ENCODE results near the gene COL4A1. TPM values are rescaled to one million over a fixed set of nuclear protein-coding genes. Genes with fewer than 3 reads are reported as not detected.

COL4A1 gene
- total and polyA plus RNA-seq, 11 donors, result 52.6 to 428 (median 184) TPM

DNA sequence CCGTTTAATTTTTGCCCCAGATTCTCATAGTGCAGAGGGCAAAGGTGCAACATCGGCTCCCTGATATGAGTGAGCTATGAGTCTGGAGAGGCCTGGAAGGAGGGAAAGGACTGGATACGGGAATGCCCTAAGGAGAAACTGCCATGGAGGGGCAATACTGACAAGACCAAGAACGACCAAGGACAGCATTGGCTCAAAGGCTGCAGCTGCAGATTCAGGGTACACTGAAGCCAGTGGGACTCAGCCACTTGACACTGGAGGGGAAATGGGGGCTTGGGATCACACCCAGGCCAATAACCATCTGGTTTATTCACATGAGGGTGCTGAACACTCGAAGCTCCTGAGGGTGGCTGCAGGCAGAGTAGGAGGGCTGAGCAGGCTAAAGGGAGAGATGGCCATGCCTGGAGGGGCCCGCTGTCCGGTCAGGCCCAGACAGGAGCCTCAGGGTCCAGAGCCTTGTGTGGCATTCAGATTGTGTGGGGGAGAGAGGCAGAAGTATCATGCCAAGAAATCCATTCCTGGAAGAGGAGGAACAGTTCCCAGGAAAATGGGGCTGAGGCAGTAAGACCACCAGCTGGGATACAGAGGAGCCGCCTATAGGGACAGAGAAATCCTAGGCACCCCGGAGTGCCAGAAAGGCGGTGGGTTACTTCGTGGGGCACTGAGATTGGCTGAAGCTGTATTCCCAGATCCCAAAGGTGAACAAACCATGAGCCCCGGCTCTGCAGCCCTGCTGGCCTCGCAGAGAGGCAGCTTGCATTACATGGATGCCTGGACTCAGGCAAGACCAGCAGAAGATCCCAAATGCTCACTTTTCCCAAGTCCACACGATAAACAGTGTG is 20.7 kb downstream of the COL4A1 start:
- intact Hi-C loops (cut with DNase I), result no loop called here
- Histone ChIP-seq H3K4me3 (no peak overlapping the region), H3K36me3 (peaks cover 0 to 29% (median 7%) of the 10 kb centered on the region in 9 donors), H3K27me3 (no peaks in the 10 kb centered on the region), H3K9me3 (no peaks in the 10 kb centered on the region), H3K27ac (peak overlapping the region in 11 of 12 donors; percentile 42 to 82 (median 73)), H3K4me1 (peaks cover 8 to 71% (median 46%) of the 10 kb centered on the region in 12 donors)
- WGBS, 4 donors, result 76 to 84% (median 80%) methylated on average over 12 to 14 of the region's 14 CpGs
- DNase-seq (peak in 1 of 5 donors; percentile 13), ATAC-seq (peak in 1 of 4 donors; percentile 7)
- TF ChIP-seq, protein P1, sequence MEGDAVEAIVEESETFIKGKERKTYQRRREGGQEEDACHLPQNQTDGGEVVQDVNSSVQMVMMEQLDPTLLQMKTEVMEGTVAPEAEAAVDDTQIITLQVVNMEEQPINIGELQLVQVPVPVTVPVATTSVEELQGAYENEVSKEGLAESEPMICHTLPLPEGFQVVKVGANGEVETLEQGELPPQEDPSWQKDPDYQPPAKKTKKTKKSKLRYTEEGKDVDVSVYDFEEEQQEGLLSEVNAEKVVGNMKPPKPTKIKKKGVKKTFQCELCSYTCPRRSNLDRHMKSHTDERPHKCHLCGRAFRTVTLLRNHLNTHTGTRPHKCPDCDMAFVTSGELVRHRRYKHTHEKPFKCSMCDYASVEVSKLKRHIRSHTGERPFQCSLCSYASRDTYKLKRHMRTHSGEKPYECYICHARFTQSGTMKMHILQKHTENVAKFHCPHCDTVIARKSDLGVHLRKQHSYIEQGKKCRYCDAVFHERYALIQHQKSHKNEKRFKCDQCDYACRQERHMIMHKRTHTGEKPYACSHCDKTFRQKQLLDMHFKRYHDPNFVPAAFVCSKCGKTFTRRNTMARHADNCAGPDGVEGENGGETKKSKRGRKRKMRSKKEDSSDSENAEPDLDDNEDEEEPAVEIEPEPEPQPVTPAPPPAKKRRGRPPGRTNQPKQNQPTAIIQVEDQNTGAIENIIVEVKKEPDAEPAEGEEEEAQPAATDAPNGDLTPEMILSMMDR (IDR thresholded peaks at IDR 0.05), result no peak
- TF ChIP-seq POLR2A (IDR thresholded peaks at IDR 0.05), result no peak

DNA sequence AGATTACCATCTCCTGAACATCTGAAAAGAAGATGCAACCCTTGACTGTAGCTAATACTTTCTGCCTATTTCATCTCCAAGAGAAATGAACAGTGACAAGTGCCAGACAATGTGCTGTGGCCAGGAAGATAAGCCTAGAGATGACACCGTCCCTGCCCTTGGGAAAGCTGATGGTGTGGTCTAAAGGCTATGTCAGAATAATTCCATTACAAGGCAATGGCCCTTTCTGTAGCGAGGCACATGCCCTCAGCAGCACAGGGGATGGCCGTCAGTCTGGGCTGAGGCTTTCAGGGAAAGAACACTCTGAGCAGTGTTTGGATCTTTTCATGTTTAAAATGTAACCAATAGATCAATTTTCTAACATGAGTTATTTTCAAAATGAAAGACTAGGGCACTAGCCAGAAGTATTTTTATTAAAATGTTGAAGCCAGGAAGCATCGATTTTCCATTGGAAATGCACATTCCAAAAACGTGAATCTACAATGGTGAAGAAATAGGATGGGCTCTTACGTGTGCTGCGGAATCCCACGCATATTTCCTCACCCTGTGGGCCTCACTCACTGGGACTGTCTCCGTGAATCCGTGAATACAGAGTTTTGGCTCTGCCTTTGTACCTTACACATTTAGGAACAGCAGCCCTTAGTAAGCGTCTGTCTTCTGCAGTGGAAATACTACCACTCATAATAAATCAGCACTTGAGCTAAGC is 22.0 kb downstream of the COL4A1 start:
- no peaks in the 10 kb centered on the region for H3K9me3 ChIP-seq
- no peak overlapping the region for H3K4me3 ChIP-seq
- peaks cover 8 to 82% (median 55%) of the 10 kb centered on the region in 12 donors for H3K4me1 ChIP-seq
- DNase-seq (peak in 1 of 5 donors; percentile 7), ATAC-seq (no peak)
- no peak for TF ChIP-seq POLR2A (IDR thresholded peaks at IDR 0.05)
- TF ChIP-seq, protein P1 (IDR thresholded peaks at IDR 0.05), result no peak
- intact Hi-C loops (cut with DNase I), result no loop called here
- peak overlapping the region in 1 of 12 donors; percentile 82 for H3K27ac ChIP-seq
- H3K27me3 ChIP-seq, result no peaks in the 10 kb centered on the region
- peaks cover 0 to 29% (median 7%) of the 10 kb centered on the region in 9 donors for H3K36me3 ChIP-seq
- WGBS, 4 donors, result 74 to 82% (median 74%) methylated on average over 11 of the region's 11 CpGs

GRCh38 chr13:110283736-110284517 is 23.0 kb downstream of the COL4A1 start:
- peaks cover 0 to 21% (median 2%) of the 10 kb centered on the region in 9 donors for H3K36me3 ChIP-seq
- WGBS, 4 donors, result 65 to 75% (median 70%) methylated on average over 6 to 7 of the region's 7 CpGs
- DNase-seq, result peak in 1 of 5 donors; percentile 18
- no peaks in the 10 kb centered on the region for H3K9me3 ChIP-seq
- intact Hi-C loops (cut with DNase I), result no loop called here
- H3K4me1 ChIP-seq, result peaks cover 8 to 90% (median 60%) of the 10 kb centered on the region in 12 donors
- no peaks in the 10 kb centered on the region for H3K27me3 ChIP-seq
- H3K27ac ChIP-seq, result peak overlapping the region in 1 of 12 donors; percentile 82
- H3K4me3 ChIP-seq, result no peak overlapping the region
- TF ChIP-seq POLR2A (IDR thresholded peaks at IDR 0.05), result no peak
- TF ChIP-seq, protein P1 (IDR thresholded peaks at IDR 0.05), result no peak
- no peak for ATAC-seq

Measured in heart left ventricle (tissue), 16 donors.